ENCODE measurements around the gene LRBA. TPM values are rescaled to one million over a fixed set of nuclear protein-coding genes. Genes with fewer than 3 reads are reported as not detected.

The LRBA gene
- total RNA-seq, 2 donors from 2014 or later = 55.5 to 77.7 TPM

DNA sequence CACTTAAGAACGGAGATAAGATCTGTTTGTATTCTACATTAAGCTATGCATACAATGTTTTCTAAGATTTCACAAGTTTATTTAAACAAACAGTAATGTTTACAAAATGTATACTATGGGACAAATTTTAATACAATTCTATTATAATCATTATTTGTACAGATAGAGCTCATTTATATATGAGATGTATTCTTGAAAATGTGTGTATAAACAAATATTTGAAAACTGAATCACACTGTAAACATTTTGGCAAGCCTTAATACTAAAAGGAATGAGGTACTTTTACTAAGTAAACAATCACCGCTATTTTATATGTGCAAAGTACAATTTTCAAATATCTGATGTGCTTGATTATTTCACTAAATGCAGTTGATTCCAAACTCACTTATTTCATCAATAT lies 552.3 kb downstream of the LRBA start:
- intact Hi-C loops (cut with DNase I) = no loop called here
- no peak overlapping the region for H3K9ac ChIP-seq (ENCODE audit: low read depth in 2 of 2, low read length in 2 of 2)
- DNase-seq = no peak

GRCh38 chr4:150461957-150462356 lies 553.1 kb downstream of the LRBA start:
- Histone ChIP-seq H3K27me3 (no peaks in the 10 kb centered on the region), H3K27ac (no peak overlapping the region)
- intact Hi-C loops (cut with DNase I) = no loop called here

More for the DNA sequence above, 552.3 kb downstream of the LRBA start:
- H3K36me3 ChIP-seq = no peaks in the 10 kb centered on the region
- H3K27me3 ChIP-seq = no peaks in the 10 kb centered on the region
- H3K4me1 ChIP-seq = no peaks in the 10 kb centered on the region
- TF ChIP-seq CTCF (IDR thresholded peaks at IDR 0.05) = no peak
- no peak overlapping the region for H3K27ac ChIP-seq
- no peaks in the 10 kb centered on the region for H3K9me3 ChIP-seq
- H3K4me3 ChIP-seq = no peak overlapping the region

GRCh38 chr4:150457802-150458201 lies 557.3 kb downstream of the LRBA start:
- H3K27me3 ChIP-seq = no peaks in the 10 kb centered on the region
- H3K27ac ChIP-seq = no peak overlapping the region
- H3K36me3 ChIP-seq = no peaks in the 10 kb centered on the region
- no peak for TF ChIP-seq CTCF (IDR thresholded peaks at IDR 0.05)
- H3K4me1 ChIP-seq = no peaks in the 10 kb centered on the region
- H3K9me3 ChIP-seq = no peaks in the 10 kb centered on the region
- intact Hi-C loops (cut with DNase I) = no loop called here
- DNase-seq = no peak
- no peak overlapping the region for H3K4me3 ChIP-seq
- no peak overlapping the region for H3K9ac ChIP-seq (ENCODE audit: low read depth in 2 of 2, low read length in 2 of 2)

More at GRCh38 chr4:150461957-150462356, 553.1 kb downstream of the LRBA start:
- TF ChIP-seq CTCF (IDR thresholded peaks at IDR 0.05) = no peak
- no peaks in the 10 kb centered on the region for H3K9me3 ChIP-seq
- no peaks in the 10 kb centered on the region for H3K36me3 ChIP-seq
- DNase-seq = no peak
- H3K4me3 ChIP-seq = no peak overlapping the region
- H3K9ac ChIP-seq (ENCODE audit: low read depth in 2 of 2, low read length in 2 of 2) = no peak overlapping the region
- H3K4me1 ChIP-seq = no peaks in the 10 kb centered on the region

DNA sequence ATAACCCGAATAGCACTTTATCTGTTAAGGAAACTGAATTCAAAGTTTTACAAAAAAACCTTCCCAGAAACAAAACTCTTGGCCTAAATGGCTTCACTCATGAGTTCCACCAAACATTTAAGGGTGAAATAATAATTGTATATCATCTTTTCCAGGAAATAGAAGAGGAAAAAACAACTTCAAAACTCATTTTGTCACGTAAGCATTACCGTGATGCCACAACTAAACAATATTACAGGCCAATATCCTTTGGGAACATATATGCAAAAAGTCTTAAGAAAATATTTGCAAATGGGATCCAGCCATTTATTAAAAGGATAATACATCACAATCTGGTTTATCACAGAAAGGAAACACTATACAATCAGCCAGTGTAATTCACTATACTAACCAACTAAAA lies 563.2 kb downstream of the LRBA start:
- no peak for TF ChIP-seq CTCF (IDR thresholded peaks at IDR 0.05)
- no peaks in the 10 kb centered on the region for H3K36me3 ChIP-seq
- H3K4me1 ChIP-seq = no peaks in the 10 kb centered on the region
- H3K4me3 ChIP-seq = no peak overlapping the region
- H3K27me3 ChIP-seq = no peaks in the 10 kb centered on the region
- intact Hi-C loops (cut with DNase I) = no loop called here
- H3K9me3 ChIP-seq = no peaks in the 10 kb centered on the region
- no peak overlapping the region for H3K27ac ChIP-seq
- no peak for DNase-seq
- no peak overlapping the region for H3K9ac ChIP-seq (ENCODE audit: low read depth in 2 of 2, low read length in 2 of 2)

DNA sequence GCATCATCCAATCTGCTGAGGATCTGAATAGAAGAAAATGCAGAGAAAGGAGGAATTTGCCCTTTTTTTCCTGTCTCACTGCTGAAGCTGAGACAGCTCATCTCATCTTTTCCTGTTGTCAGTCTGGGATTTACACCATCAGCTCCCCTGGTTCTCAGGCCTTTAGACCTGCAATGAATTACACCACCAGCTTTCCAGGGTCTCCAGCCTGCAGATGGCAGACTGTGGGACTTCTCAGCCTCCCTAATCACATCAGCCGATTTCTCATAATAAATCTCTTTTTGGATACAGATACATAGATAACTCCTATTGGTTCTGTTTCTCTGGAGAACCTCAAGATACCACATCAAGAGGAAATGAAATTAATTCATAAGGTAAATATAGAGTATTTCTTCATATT lies 567.7 kb downstream of the LRBA start:
- H3K27ac ChIP-seq = no peak overlapping the region
- no peak overlapping the region for H3K9ac ChIP-seq (ENCODE audit: low read depth in 2 of 2, low read length in 2 of 2)
- TF ChIP-seq CTCF (IDR thresholded peaks at IDR 0.05) = no peak
- no peaks in the 10 kb centered on the region for H3K36me3 ChIP-seq
- no peak for DNase-seq
- intact Hi-C loops (cut with DNase I) = no loop called here
- H3K4me1 ChIP-seq = no peaks in the 10 kb centered on the region
- no peak overlapping the region for H3K4me3 ChIP-seq
- H3K27me3 ChIP-seq = no peaks in the 10 kb centered on the region
- no peaks in the 10 kb centered on the region for H3K9me3 ChIP-seq

All from colonic mucosa (tissue), 4 donors.